ENCODE results near the gene GLT8D1.

- TF ChIP-seq MXI1 (IDR thresholded peaks at IDR 0.05; ENCODE audit: borderline replicate concordance, low read depth, low read length), result no peak
- no peak for TF ChIP-seq SAP130 (CRISPR knock-in tag; IDR thresholded peaks at IDR 0.05; ENCODE audit: low read depth)
- TF ChIP-seq, protein P1, sequence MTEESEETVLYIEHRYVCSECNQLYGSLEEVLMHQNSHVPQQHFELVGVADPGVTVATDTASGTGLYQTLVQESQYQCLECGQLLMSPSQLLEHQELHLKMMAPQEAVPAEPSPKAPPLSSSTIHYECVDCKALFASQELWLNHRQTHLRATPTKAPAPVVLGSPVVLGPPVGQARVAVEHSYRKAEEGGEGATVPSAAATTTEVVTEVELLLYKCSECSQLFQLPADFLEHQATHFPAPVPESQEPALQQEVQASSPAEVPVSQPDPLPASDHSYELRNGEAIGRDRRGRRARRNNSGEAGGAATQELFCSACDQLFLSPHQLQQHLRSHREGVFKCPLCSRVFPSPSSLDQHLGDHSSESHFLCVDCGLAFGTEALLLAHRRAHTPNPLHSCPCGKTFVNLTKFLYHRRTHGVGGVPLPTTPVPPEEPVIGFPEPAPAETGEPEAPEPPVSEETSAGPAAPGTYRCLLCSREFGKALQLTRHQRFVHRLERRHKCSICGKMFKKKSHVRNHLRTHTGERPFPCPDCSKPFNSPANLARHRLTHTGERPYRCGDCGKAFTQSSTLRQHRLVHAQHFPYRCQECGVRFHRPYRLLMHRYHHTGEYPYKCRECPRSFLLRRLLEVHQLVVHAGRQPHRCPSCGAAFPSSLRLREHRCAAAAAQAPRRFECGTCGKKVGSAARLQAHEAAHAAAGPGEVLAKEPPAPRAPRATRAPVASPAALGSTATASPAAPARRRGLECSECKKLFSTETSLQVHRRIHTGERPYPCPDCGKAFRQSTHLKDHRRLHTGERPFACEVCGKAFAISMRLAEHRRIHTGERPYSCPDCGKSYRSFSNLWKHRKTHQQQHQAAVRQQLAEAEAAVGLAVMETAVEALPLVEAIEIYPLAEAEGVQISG (CRISPR knock-in tag; IDR thresholded peaks at IDR 0.05), result no peak
- no peak for TF ChIP-seq HOXA5 (CRISPR knock-in tag; IDR thresholded peaks at IDR 0.05)
- no peak for TF ChIP-seq CTCF (CRISPR knock-in tag; IDR thresholded peaks at IDR 0.05)
- TF ChIP-seq EZH2 (conservative IDR thresholded peaks at IDR 0.05; ENCODE audit: low read depth, low read length), result no peak
- TF ChIP-seq ZNF761 (CRISPR knock-in tag; conservative IDR thresholded peaks at IDR 0.05), result no peak
Measured at GRCh38 chr3:52710512-52710911, 4.9 kb upstream of the GLT8D1 start.

Data from HepG2 (cell line).